GM12878 (cell line): Measurements from ENCODE around the gene ANAPC5.

Experiments used
- CBX5 ChIP-seq: sonication (generic); IDR thresholded peaks from 2 replicates; pipeline ENCODE4 v1.6.1; 2016; ENCODE audit warnings: low read depth, moderate library complexity, mild to moderate bottlenecking, inconsistent platforms
- FOXM1 ChIP-seq: IDR thresholded peaks from 2 replicates; pipeline ENCODE4 v1.6.1; 2012; ENCODE audit warnings: low read depth, mild to moderate bottlenecking, inconsistent platforms, low read length, moderate library complexity
- MXI1 ChIP-seq: fragments of 150-350 bp; IDR thresholded peaks from 2 replicates; pipeline ENCODE4 v1.6.1; 2011; ENCODE audit warnings: low read depth, mild to moderate bottlenecking, inconsistent platforms, low read length, improper control_type of control experiment
- POLR2A ChIP-seq: IDR thresholded peaks from 2 replicates; pipeline ENCODE4 v1.6.1; 2011; ENCODE audit warnings: low read depth, mild to moderate bottlenecking, low read length
- POLR2AphosphoS5 ChIP-seq: IDR thresholded peaks from 2 replicates; pipeline ENCODE4 v1.6.1; 2011; ENCODE audit warnings: mild to moderate bottlenecking, low read length, inconsistent platforms
- SPI1 ChIP-seq: IDR thresholded peaks from 2 replicates; pipeline ENCODE4 v1.6.1; 2011; ENCODE audit warnings: low read depth, mild to moderate bottlenecking, low read length, moderate library complexity, borderline replicate concordance; ENCODE audit not compliant: insufficient read depth
- TAF1 ChIP-seq: IDR thresholded peaks from 2 replicates; pipeline ENCODE4 v1.6.1; 2011; ENCODE audit warnings: mild to moderate bottlenecking, low read depth, low read length, borderline replicate concordance
- TF ChIP-seq, protein P1 (sequence below): fragments of 450-650 bp; IDR thresholded peaks from 2 replicates; pipeline ENCODE4 v1.6.1; 2016; ENCODE audit warnings: mild to moderate bottlenecking
- TF ChIP-seq, protein P2 (sequence below): fragments of 450-650 bp; IDR thresholded peaks from 2 replicates; pipeline ENCODE4 v1.6.1; 2017; ENCODE audit warnings: antibody characterized with exemption, mild to moderate bottlenecking, moderate library complexity
- TF ChIP-seq, protein P3 (sequence below), 3 experiments: IDR thresholded peaks in 2 of 3; conservative IDR thresholded peaks in 1 of 3; 2 replicates each; pipeline ENCODE4 v1.5.1; 2011; ENCODE audit warnings: low read depth in 3 of 3, low read length in 3 of 3, mild to moderate bottlenecking in 3 of 3, control low read depth in 2 of 3, moderate library complexity in 2 of 3, inconsistent platforms in 1 of 3, mixed read lengths in 1 of 3; ENCODE audit not compliant: control insufficient read depth in 2 of 3, insufficient read depth in 1 of 3; ENCODE audit errors: extremely low read depth in 1 of 3

DNA sequence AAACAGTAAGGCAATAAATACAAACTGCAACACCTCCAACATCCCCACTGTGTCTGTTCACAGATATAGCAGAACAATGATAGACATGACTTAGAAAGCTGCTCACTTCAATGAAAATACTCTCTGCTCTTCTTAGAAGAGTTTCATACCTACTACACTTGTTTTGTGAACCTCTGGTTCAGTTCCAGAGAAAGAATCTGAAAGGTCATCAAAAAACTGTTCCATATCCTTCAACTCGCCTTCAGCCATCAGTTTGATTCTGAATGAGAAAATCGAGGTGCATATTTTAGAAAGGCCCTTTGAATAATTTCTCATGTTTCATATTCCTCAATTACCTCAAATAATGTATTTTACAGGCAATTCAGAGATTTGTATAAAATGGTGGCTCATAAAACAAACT lies 5.5 kb downstream of the ANAPC5 start:
- no peak for TF ChIP-seq TAF1
- no peak for TF ChIP-seq POLR2AphosphoS5
- TF ChIP-seq POLR2A = no peak
- TF ChIP-seq, protein P1, sequence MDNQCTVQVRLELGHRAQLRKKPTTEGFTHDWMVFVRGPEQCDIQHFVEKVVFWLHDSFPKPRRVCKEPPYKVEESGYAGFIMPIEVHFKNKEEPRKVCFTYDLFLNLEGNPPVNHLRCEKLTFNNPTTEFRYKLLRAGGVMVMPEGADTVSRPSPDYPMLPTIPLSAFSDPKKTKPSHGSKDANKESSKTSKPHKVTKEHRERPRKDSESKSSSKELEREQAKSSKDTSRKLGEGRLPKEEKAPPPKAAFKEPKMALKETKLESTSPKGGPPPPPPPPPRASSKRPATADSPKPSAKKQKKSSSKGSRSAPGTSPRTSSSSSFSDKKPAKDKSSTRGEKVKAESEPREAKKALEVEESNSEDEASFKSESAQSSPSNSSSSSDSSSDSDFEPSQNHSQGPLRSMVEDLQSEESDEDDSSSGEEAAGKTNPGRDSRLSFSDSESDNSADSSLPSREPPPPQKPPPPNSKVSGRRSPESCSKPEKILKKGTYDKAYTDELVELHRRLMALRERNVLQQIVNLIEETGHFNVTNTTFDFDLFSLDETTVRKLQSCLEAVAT = no peak
- no peak for TF ChIP-seq CBX5
- TF ChIP-seq, protein P2, sequence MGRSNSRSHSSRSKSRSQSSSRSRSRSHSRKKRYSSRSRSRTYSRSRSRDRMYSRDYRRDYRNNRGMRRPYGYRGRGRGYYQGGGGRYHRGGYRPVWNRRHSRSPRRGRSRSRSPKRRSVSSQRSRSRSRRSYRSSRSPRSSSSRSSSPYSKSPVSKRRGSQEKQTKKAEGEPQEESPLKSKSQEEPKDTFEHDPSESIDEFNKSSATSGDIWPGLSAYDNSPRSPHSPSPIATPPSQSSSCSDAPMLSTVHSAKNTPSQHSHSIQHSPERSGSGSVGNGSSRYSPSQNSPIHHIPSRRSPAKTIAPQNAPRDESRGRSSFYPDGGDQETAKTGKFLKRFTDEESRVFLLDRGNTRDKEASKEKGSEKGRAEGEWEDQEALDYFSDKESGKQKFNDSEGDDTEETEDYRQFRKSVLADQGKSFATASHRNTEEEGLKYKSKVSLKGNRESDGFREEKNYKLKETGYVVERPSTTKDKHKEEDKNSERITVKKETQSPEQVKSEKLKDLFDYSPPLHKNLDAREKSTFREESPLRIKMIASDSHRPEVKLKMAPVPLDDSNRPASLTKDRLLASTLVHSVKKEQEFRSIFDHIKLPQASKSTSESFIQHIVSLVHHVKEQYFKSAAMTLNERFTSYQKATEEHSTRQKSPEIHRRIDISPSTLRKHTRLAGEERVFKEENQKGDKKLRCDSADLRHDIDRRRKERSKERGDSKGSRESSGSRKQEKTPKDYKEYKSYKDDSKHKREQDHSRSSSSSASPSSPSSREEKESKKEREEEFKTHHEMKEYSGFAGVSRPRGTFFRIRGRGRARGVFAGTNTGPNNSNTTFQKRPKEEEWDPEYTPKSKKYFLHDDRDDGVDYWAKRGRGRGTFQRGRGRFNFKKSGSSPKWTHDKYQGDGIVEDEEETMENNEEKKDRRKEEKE = no peak
- TF ChIP-seq FOXM1 = no peak
- TF ChIP-seq, protein P3, sequence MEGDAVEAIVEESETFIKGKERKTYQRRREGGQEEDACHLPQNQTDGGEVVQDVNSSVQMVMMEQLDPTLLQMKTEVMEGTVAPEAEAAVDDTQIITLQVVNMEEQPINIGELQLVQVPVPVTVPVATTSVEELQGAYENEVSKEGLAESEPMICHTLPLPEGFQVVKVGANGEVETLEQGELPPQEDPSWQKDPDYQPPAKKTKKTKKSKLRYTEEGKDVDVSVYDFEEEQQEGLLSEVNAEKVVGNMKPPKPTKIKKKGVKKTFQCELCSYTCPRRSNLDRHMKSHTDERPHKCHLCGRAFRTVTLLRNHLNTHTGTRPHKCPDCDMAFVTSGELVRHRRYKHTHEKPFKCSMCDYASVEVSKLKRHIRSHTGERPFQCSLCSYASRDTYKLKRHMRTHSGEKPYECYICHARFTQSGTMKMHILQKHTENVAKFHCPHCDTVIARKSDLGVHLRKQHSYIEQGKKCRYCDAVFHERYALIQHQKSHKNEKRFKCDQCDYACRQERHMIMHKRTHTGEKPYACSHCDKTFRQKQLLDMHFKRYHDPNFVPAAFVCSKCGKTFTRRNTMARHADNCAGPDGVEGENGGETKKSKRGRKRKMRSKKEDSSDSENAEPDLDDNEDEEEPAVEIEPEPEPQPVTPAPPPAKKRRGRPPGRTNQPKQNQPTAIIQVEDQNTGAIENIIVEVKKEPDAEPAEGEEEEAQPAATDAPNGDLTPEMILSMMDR (IDR thresholded peaks at IDR 0.05 in 2 of 3, conservative IDR thresholded peaks at IDR 0.05 in 1 of 3; ENCODE audit: control insufficient read depth in 2 of 3, extremely low read depth in 1 of 3, insufficient read depth in 1 of 3, low read depth in 3 of 3, low read length in 3 of 3) = no peak
- no peak for TF ChIP-seq SPI1
- no peak for TF ChIP-seq MXI1
